BJ (cell line): ENCODE results near the gene PRKG1. TPM values are rescaled to one million over a fixed set of nuclear protein-coding genes. Genes with fewer than 3 reads are reported as not detected.

Experiments used
- CTCF ChIA-PET: fragments of 350-600 bp; formaldehyde crosslinking; extraction: SDS; loops from one replicate; lab custom pipeline; 2021; ENCODE audit warnings: antibody characterized with exemption, inconsistent platforms; lab: Yijun Ruan, JAX
- POLR2A ChIA-PET: fragments of 300-600 bp; sonication (Branson Sonifier 250); formaldehyde crosslinking; extraction: SDS; loops from one replicate; lab custom pipeline; 2021; ENCODE audit warnings: antibody characterized with exemption; lab: Charles Lee
- DNase-seq: peaks from one replicate; pipeline ENCODE4 v3.0.0-alpha.2; 2011; ENCODE audit warnings: low read depth
- H3K27me3 ChIP-seq: 2 replicates; pipeline ENCODE4 v1.6.0; 2011; ENCODE audit warnings: low read length; ENCODE audit not compliant: control insufficient read depth, insufficient read depth
- H3K36me3 ChIP-seq: 2 replicates; pipeline ENCODE4 v1.5.1; 2011; ENCODE audit warnings: low read length; ENCODE audit not compliant: control insufficient read depth, insufficient read depth
- H3K4me3 ChIP-seq: 2 replicates; pipeline ENCODE4 v1.5.1; 2011; ENCODE audit warnings: low read depth, mild to moderate bottlenecking, control low read depth, low read length
- polyA plus RNA-seq: library from polyadenylated mRNA; depleted of rRNA; stranded (reverse); fragments of >200 nt; gene quantifications from 2 replicates; pipeline ENCODE4 v1.2.3, GENCODE V29; 2011
- TF ChIP-seq, protein P1 (sequence below): IDR thresholded peaks from 2 replicates; pipeline ENCODE4 v1.5.1; 2011; ENCODE audit warnings: low read depth, mild to moderate bottlenecking, control low read depth, inconsistent platforms, low read length, moderate library complexity; ENCODE audit not compliant: insufficient read depth

Gene PRKG1
- polyA plus RNA-seq, 1 experiment, result 9.7 TPM

DNA sequence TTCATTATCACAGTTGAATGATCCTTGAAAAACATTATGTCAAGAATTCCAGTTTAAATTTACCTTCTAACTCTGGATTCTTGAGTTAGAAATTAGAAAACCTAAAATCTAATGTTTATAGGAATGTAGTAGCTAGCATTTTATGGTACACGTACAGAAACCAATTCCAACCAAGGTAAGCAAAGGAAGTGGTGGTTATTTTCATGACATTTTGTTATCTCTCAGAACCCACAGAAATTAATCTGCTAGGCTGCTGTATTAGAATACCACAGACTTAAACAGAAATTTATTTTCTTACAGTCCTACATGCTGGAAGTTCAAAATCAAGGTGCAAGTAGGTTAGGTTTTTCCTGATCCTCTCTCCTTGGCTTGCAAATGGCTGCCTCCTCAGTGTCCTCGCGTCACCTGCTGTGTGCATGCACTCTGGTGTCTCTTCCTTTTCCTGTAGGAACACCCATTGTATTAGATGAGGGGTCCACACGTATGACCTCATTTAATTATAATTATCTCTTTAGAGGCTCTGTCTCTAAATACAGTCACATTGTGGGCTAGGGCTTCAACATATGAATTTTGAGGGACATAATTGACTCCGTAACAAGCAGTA lies 633.6 kb downstream of the PRKG1 start:
- ChIA-PET CTCF (no interaction called here), POLR2A (no interaction called here)
- no peak for DNase-seq

DNA sequence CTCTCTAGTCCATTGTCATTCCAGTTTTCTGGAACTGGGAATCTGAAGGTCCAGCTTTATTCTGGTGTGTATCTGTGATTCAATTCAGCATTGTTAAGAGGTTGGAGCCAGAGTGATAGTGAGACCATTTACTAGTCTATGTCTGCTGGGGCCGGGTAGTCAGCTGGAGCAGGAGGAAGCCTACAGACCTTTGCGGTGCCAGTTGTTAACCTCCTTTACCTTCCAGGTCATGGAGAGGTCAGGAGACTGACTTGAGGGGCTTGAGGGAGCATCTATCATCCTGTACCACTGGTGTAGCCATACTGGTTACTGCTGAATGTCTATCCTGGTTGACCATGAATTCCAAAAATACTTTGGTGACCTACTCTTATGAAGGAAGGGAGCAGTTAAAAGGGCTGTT lies 634.3 kb downstream of the PRKG1 start:
- H3K27me3 ChIP-seq, result peaks cover 2% of the 10 kb centered on the region; the same call in 1 of the 2 replicates
- TF ChIP-seq, protein P1, sequence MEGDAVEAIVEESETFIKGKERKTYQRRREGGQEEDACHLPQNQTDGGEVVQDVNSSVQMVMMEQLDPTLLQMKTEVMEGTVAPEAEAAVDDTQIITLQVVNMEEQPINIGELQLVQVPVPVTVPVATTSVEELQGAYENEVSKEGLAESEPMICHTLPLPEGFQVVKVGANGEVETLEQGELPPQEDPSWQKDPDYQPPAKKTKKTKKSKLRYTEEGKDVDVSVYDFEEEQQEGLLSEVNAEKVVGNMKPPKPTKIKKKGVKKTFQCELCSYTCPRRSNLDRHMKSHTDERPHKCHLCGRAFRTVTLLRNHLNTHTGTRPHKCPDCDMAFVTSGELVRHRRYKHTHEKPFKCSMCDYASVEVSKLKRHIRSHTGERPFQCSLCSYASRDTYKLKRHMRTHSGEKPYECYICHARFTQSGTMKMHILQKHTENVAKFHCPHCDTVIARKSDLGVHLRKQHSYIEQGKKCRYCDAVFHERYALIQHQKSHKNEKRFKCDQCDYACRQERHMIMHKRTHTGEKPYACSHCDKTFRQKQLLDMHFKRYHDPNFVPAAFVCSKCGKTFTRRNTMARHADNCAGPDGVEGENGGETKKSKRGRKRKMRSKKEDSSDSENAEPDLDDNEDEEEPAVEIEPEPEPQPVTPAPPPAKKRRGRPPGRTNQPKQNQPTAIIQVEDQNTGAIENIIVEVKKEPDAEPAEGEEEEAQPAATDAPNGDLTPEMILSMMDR, result no peak
- no peak for DNase-seq
- H3K36me3 ChIP-seq, result no peaks in the 10 kb centered on the region
- ChIA-PET POLR2A (no interaction called here), CTCF (no interaction called here)
- no peak overlapping the region for H3K4me3 ChIP-seq

More for the DNA sequence above, 633.6 kb downstream of the PRKG1 start:
- TF ChIP-seq, protein P1, result no peak
- peaks cover 2% of the 10 kb centered on the region; the same call in 1 of the 2 replicates for H3K27me3 ChIP-seq
- H3K4me3 ChIP-seq, result no peak overlapping the region
- H3K36me3 ChIP-seq, result no peaks in the 10 kb centered on the region

DNA sequence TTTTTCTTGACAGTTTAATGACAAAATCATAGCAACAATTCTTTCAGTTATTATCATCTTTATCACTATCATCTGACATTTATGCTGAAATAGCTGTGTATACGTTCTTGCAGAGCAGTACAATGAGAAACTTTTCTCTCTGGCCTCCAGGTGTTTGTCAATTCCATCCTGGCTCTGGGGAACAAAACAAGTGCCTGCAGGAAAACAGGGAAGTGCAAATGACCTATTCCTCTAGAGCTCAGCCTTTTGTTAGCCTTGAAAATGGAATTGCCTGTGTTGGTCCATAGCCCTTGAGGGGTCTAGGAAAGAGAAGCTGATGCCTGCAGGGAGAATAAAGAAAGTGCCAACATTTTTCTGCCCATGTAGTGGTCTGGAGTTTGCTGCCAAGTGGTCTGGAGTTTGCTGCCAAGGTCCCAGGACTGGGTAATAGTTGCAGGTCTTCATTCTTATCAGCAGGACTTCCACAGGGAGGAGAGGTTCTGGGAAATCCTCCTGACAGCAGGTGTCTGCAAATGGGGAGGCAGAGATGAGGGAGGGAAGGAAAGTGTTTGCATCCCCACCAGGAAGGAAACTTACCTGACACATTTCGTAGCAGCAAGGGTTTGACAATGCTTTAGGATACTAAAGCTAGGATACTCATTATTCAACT lies 635.2 kb downstream of the PRKG1 start:
- CTCF ChIA-PET, result no interaction called here
- Histone ChIP-seq H3K27me3 (peaks cover 2% of the 10 kb centered on the region; the same call in 1 of the 2 replicates), H3K4me3 (no peak overlapping the region), H3K36me3 (no peaks in the 10 kb centered on the region)
- DNase-seq, result no peak
- TF ChIP-seq, protein P1, result no peak
- POLR2A ChIA-PET, result no interaction called here

DNA sequence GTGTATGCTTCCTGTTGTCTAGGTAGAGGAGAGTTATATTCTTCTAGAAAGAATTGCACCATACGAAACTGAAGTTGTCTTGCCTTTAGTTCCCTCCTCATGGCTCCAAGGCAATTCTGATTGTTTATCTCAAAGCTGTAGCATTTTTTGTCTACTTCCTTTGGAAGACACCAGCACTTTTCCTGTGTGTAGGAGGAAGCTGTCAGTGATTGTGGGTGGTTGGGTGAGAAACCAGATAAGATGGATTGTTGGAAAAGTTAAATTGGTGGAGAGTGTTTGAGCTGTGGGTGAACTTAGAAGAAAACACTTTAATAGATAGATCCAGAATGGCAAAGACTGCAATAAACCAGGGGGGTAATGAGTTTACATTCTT lies 637.2 kb downstream of the PRKG1 start:
- peaks cover 2% of the 10 kb centered on the region; the same call in 1 of the 2 replicates for H3K27me3 ChIP-seq
- no peaks in the 10 kb centered on the region for H3K36me3 ChIP-seq
- TF ChIP-seq, protein P1, result no peak
- ChIA-PET CTCF (no interaction called here), POLR2A (no interaction called here)
- no peak for DNase-seq
- H3K4me3 ChIP-seq, result no peak overlapping the region

DNA sequence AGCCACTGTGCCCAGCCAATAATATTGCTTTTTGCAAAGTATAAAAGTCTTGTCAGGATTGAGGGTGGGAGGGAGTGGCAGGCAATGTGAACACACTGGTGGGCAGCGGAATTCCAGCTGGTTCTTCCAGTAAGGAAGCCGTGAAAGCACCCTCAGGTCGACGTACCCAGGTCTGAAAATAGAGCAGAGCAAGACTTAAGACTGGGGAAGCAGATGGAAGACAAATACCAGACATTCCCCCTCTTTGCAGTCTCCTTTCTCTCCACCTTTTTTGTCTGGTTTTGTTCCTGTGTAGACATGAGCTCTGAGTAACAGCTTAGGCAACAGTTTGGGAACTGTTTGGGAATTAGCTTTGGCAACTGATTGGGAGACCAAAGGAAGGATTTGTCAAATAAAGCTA lies 642.7 kb downstream of the PRKG1 start:
- no peak for DNase-seq
- POLR2A ChIA-PET, result no interaction called here
- CTCF ChIA-PET, result no interaction called here
- no peaks in the 10 kb centered on the region for H3K27me3 ChIP-seq
- TF ChIP-seq, protein P1, result no peak
- no peaks in the 10 kb centered on the region for H3K36me3 ChIP-seq
- H3K4me3 ChIP-seq, result no peak overlapping the region
